ENCODE measurements around the gene DNM3.

The DNM3 gene

DNA sequence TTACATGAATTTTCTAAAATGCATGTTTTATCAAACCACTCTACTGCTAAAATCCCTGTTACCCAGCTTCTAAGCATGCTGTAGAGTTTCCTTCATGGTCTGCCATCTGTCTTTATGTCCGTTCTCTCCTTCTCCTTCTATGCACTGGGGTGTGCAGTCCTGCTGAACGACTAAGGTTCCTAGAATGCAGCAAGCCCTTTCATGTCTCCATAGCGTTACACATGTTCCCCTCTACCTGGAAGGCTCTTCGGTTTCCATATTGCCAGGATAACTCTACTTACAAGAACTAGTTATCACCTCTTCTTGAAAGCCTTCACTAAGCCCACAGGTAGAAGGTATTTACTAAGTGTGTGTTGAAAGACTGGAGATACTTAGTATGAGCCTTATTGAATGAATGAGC, 22.2 kb downstream of the DNM3 start:
- Histone ChIP-seq H3K27ac (ENCODE audit: poor library complexity, severe bottlenecking) (no peak overlapping the region), H3K4me1 (ENCODE audit: insufficient read depth, poor library complexity, severe bottlenecking) (peaks cover 5% of the 10 kb centered on the region), H3K4me3 (ENCODE audit: severe bottlenecking) (no peak overlapping the region), H3K27me3 (ENCODE audit: insufficient read depth, poor library complexity, severe bottlenecking) (no peaks in the 10 kb centered on the region), H3K9me3 (ENCODE audit: severe bottlenecking) (no peaks in the 10 kb centered on the region), H3K36me3 (ENCODE audit: low read depth) (no peaks in the 10 kb centered on the region)
- TF ChIP-seq, protein P1, sequence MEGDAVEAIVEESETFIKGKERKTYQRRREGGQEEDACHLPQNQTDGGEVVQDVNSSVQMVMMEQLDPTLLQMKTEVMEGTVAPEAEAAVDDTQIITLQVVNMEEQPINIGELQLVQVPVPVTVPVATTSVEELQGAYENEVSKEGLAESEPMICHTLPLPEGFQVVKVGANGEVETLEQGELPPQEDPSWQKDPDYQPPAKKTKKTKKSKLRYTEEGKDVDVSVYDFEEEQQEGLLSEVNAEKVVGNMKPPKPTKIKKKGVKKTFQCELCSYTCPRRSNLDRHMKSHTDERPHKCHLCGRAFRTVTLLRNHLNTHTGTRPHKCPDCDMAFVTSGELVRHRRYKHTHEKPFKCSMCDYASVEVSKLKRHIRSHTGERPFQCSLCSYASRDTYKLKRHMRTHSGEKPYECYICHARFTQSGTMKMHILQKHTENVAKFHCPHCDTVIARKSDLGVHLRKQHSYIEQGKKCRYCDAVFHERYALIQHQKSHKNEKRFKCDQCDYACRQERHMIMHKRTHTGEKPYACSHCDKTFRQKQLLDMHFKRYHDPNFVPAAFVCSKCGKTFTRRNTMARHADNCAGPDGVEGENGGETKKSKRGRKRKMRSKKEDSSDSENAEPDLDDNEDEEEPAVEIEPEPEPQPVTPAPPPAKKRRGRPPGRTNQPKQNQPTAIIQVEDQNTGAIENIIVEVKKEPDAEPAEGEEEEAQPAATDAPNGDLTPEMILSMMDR (IDR thresholded peaks at IDR 0.05; ENCODE audit: poor library complexity, severe bottlenecking) = no peak
- DNase-seq (ENCODE audit: low spot score) (no peak), ATAC-seq (ENCODE audit: low read depth) (no peak)

DNA sequence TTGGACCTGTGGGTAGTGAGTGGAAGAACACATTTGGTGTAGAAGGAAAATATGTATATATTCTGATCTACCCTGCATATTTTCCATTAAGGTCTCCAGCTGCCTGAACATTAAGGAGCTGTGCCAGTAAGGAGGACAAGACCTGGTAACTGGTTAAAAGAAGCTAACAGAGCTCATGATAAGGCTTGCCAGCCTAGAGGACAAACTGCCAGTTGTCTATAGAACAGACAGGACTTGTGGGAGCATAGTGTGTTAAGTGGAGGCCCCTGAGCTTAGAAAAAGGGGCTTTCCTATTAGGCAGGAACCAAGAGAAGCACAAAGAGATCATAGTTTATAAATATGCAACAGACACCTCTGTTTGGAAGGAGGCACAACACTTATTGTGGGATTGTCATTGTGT, 23.0 kb downstream of the DNM3 start:
- TF ChIP-seq, protein P1 (IDR thresholded peaks at IDR 0.05; ENCODE audit: poor library complexity, severe bottlenecking) = no peak
- H3K4me3 ChIP-seq (ENCODE audit: severe bottlenecking) = no peak overlapping the region
- DNase-seq (ENCODE audit: low spot score) = no peak
- H3K9me3 ChIP-seq (ENCODE audit: severe bottlenecking) = no peaks in the 10 kb centered on the region
- ATAC-seq (ENCODE audit: low read depth) = no peak
- no peaks in the 10 kb centered on the region for H3K27me3 ChIP-seq (ENCODE audit: insufficient read depth, poor library complexity, severe bottlenecking)
- H3K36me3 ChIP-seq (ENCODE audit: low read depth) = no peaks in the 10 kb centered on the region
- peaks cover 7% of the 10 kb centered on the region for H3K4me1 ChIP-seq (ENCODE audit: insufficient read depth, poor library complexity, severe bottlenecking)
- H3K27ac ChIP-seq (ENCODE audit: poor library complexity, severe bottlenecking) = no peak overlapping the region

DNA sequence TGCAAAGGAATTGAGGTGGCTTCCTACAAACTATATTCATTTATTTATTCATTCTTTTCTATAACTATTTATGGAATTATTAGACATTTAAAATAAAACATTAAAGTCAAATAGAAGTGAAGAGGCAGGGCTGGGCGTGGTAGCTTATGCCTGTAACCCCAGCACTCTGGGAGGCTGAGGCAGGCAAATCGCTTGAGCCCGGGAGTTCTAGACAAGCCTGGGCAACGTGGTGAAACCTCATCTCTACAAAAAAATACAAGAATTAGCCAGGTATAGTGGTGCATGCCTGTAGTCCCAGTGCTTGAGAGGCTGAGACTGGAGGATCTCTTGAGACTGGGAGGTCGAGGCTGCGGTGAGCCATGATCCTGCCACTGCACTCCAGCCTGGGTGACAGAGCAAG, 23.8 kb downstream of the DNM3 start:
- ATAC-seq (ENCODE audit: low read depth) = no peak
- TF ChIP-seq, protein P1 (IDR thresholded peaks at IDR 0.05; ENCODE audit: poor library complexity, severe bottlenecking) = no peak
- peaks cover 8% of the 10 kb centered on the region for H3K4me1 ChIP-seq (ENCODE audit: insufficient read depth, poor library complexity, severe bottlenecking)

DNA sequence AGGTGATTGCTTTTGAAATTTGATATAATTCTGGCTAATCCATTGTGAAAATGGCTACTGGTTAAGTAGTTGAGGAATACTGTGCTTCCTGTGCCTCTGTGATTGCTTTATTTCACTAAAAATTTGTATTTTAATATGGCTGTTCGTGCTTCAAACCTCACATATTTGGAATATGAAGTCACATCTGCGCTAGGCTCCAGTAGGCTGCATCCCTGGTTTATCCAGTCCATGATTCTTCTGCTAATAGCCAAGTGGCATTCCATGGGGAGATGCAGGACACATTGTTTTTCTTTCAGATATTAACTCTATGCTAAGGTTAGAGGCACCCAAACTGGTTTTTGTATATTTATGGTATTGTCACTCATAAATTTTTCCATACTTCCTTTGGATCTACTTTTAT, 25.9 kb downstream of the DNM3 start:
- no peak for DNase-seq (ENCODE audit: low spot score)

More for the DNA sequence above, 23.8 kb downstream of the DNM3 start:
- no peak for DNase-seq (ENCODE audit: low spot score)
- Histone ChIP-seq H3K27me3 (ENCODE audit: insufficient read depth, poor library complexity, severe bottlenecking) (no peaks in the 10 kb centered on the region), H3K27ac (ENCODE audit: poor library complexity, severe bottlenecking) (no peak overlapping the region), H3K4me3 (ENCODE audit: severe bottlenecking) (no peak overlapping the region), H3K36me3 (ENCODE audit: low read depth) (no peaks in the 10 kb centered on the region), H3K9me3 (ENCODE audit: severe bottlenecking) (no peaks in the 10 kb centered on the region)

DNA sequence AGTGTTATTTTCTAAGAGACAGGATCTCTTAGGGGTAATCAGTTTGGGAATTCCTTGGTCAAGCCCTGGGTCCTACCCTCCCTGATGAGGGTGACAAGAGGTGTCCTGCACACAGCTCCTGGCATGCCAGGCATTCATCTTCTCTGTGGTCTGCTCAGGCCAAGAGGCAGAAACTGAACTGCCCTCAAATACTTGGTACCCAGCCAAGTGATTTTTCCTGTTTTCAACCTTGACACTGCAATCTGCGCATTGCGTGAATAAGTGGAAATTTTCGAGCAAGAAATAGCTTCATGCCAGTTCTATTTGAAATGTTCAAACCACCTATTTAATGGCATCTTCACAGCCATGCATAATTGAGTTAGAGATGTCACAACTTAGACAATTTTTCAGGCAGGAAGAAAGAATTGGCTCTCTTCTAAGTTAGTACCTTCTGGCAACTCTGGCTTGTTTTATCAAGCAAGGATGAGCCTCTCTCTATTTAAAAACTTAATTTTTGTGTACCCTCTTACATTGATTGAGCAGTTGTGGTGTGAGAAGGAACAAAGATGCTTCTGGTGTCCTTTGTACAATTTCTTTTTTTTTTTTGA, 27.0 kb downstream of the DNM3 start:
- no peaks in the 10 kb centered on the region for H3K27me3 ChIP-seq (ENCODE audit: insufficient read depth, poor library complexity, severe bottlenecking)
- TF ChIP-seq, protein P1 (IDR thresholded peaks at IDR 0.05; ENCODE audit: poor library complexity, severe bottlenecking) = no peak
- DNase-seq (ENCODE audit: low spot score) (no peak), ATAC-seq (ENCODE audit: low read depth) (no peak)
- H3K4me3 ChIP-seq (ENCODE audit: severe bottlenecking) = no peak overlapping the region
- H3K27ac ChIP-seq (ENCODE audit: poor library complexity, severe bottlenecking) = no peak overlapping the region
- peaks cover 3% of the 10 kb centered on the region for H3K4me1 ChIP-seq (ENCODE audit: insufficient read depth, poor library complexity, severe bottlenecking)
- H3K9me3 ChIP-seq (ENCODE audit: severe bottlenecking) = no peaks in the 10 kb centered on the region
- no peaks in the 10 kb centered on the region for H3K36me3 ChIP-seq (ENCODE audit: low read depth)

More for the DNA sequence above, 25.9 kb downstream of the DNM3 start:
- no peaks in the 10 kb centered on the region for H3K36me3 ChIP-seq (ENCODE audit: low read depth)
- TF ChIP-seq, protein P1 (IDR thresholded peaks at IDR 0.05; ENCODE audit: poor library complexity, severe bottlenecking) = no peak
- ATAC-seq (ENCODE audit: low read depth) = no peak
- H3K4me3 ChIP-seq (ENCODE audit: severe bottlenecking) = no peak overlapping the region
- H3K4me1 ChIP-seq (ENCODE audit: insufficient read depth, poor library complexity, severe bottlenecking) = peaks cover 3% of the 10 kb centered on the region
- no peak overlapping the region for H3K27ac ChIP-seq (ENCODE audit: poor library complexity, severe bottlenecking)
- no peaks in the 10 kb centered on the region for H3K27me3 ChIP-seq (ENCODE audit: insufficient read depth, poor library complexity, severe bottlenecking)
- no peaks in the 10 kb centered on the region for H3K9me3 ChIP-seq (ENCODE audit: severe bottlenecking)
